Muscle of leg (tissue), 11 donors: Measurements from ENCODE around the gene DNAJC1. TPM values are rescaled to one million over a fixed set of nuclear protein-coding genes. Genes with fewer than 3 reads are reported as not detected.

Experiments used
- DNase-seq: peaks from one replicate; pipeline ENCODE4 v3.0.0; 2013
- H3K27ac ChIP-seq: one replicate; pipeline ENCODE4 v1.5.1; 2013; ENCODE audit warnings: mild to moderate bottlenecking, low read length, control low read depth
- H3K27me3 ChIP-seq: one replicate; pipeline ENCODE4 v1.6.1; 2013; ENCODE audit warnings: low read length; ENCODE audit not compliant: control insufficient read depth, insufficient read depth
- H3K36me3 ChIP-seq: one replicate; pipeline ENCODE4 v1.6.1; 2013; ENCODE audit warnings: low read length; ENCODE audit not compliant: control insufficient read depth, insufficient read depth
- H3K4me1 ChIP-seq: one replicate; pipeline ENCODE4 v1.6.1; 2013; ENCODE audit warnings: low read length; ENCODE audit not compliant: control insufficient read depth, insufficient read depth
- H3K4me3 ChIP-seq: one replicate; pipeline ENCODE4 v1.5.1; 2013; ENCODE audit warnings: low read length, control low read depth
- H3K9me3 ChIP-seq: replicated peaks from 2 replicates; pipeline ENCODE4 v1.6.1; 2013; ENCODE audit warnings: low read depth, low read length; ENCODE audit not compliant: control insufficient read depth
- WGBS: methylation state at CpG from one replicate; pipeline ENCODE4 v1.1.5; 2013; ENCODE audit warnings: missing lambda C conversion rate; ENCODE audit not compliant: insufficient coverage; 5-methylcytosine and 5-hydroxymethylcytosine counted together
- polyA plus RNA-seq, 8 donors: library from polyadenylated mRNA; unstranded; fragments of 120-200 nt; gene quantifications; one replicate each; pipeline versions ENCODE4 v1.2.1 to v1.2.3, GENCODE V29; 2013; ENCODE audit warnings: inconsistent platforms in 1 of 8, low replicate concordance in 1 of 8; ENCODE audit not compliant: insufficient read length in 8 of 8, insufficient read depth in 1 of 8
- total RNA-seq: library from RNA; stranded (reverse); fragments of 120-200 nt; gene quantifications from one replicate; pipeline ENCODE4 v1.2.4, GENCODE V29; 2013

DNAJC1 gene
- total and polyA plus RNA-seq, 9 donors, result 11.5 to 19.6 (median 12.8) TPM

DNA sequence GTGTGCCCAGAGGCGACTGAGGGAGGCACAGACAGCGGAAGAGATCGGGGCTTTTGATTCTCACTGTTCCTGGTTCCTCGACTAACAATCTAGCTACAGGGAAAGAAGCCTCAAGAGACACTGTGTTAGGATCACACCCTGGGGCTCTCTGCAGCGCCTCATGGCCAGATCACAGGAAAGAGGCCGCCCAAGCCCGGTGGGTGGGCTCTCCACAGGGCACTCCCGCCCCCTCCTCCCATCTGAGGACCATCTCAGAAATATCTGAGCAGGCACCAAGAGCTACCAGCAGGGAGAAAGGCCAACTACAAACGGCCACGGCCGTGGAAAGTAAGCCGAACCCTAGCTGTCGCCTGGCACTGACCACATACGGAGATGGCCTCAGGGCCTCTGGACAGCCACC, 245.3 kb downstream of the DNAJC1 start:
- Histone ChIP-seq H3K4me1 (peaks cover 14% of the 10 kb centered on the region), H3K27me3 (no peaks in the 10 kb centered on the region), H3K4me3 (no peak overlapping the region), H3K27ac (no peak overlapping the region), H3K36me3 (peaks cover 12% of the 10 kb centered on the region), H3K9me3 (no peaks in the 10 kb centered on the region)
- DNase-seq, result no peak
- 66% methylated on average over 12 of the region's 14 CpGs for WGBS

GRCh38 chr10:21757185-21757901, 246.2 kb downstream of the DNAJC1 start:
- H3K27ac ChIP-seq, result no peak overlapping the region
- no peak overlapping the region for H3K4me3 ChIP-seq
- H3K36me3 ChIP-seq, result peaks cover 12% of the 10 kb centered on the region
- H3K27me3 ChIP-seq, result no peaks in the 10 kb centered on the region
- peak; percentile 69 for DNase-seq
- WGBS, result 17% methylated on average over 5 of the region's 8 CpGs
- H3K9me3 ChIP-seq, result no peaks in the 10 kb centered on the region
- H3K4me1 ChIP-seq, result peaks cover 14% of the 10 kb centered on the region

DNA sequence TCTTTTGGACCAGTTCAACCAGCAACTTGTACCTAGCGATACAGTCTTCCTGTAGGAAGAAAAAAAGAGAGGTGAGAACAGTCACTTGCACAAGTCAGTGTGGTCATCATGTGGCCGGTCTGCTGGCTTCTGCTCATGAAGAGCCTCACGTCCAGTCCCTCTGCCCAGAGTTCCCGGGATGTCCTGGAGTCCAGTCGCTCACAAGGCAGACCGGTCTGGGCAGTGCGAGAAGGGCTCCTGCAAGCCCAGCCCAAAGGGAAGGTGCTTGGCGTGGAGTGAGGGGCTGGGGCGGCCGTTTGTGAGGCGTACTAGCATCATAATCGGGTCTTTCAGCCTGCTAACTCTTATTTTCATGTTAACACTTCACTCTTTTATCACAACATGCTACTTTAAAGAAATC, 246.8 kb downstream of the DNAJC1 start:
- H3K36me3 ChIP-seq, result peaks cover 12% of the 10 kb centered on the region
- H3K4me3 ChIP-seq, result no peak overlapping the region
- no peaks in the 10 kb centered on the region for H3K27me3 ChIP-seq
- 60% methylated on average over 4 of the region's 12 CpGs for WGBS
- DNase-seq, result no peak
- no peak overlapping the region for H3K27ac ChIP-seq
- H3K9me3 ChIP-seq, result no peaks in the 10 kb centered on the region
- H3K4me1 ChIP-seq, result peaks cover 14% of the 10 kb centered on the region

- peaks cover 12% of the 10 kb centered on the region for H3K36me3 ChIP-seq
- peaks cover 14% of the 10 kb centered on the region for H3K4me1 ChIP-seq
- no peak overlapping the region for H3K27ac ChIP-seq
- WGBS, result 96% methylated on average over 5 of the region's 10 CpGs
- no peak overlapping the region for H3K4me3 ChIP-seq
- DNase-seq, result no peak
- no peaks in the 10 kb centered on the region for H3K9me3 ChIP-seq
- H3K27me3 ChIP-seq, result no peaks in the 10 kb centered on the region
Observed at GRCh38 chr10:21754410-21755011, 249.0 kb downstream of the DNAJC1 start.

- DNase-seq, result no peak
- Histone ChIP-seq H3K4me1 (peaks cover 14% of the 10 kb centered on the region), H3K27me3 (no peaks in the 10 kb centered on the region), H3K4me3 (no peak overlapping the region), H3K36me3 (peaks cover 8% of the 10 kb centered on the region), H3K27ac (no peak overlapping the region), H3K9me3 (no peaks in the 10 kb centered on the region)
- 90% methylated on average over 12 of the region's 18 CpGs for WGBS
Observed at GRCh38 chr10:21753497-21754270, 249.8 kb downstream of the DNAJC1 start.

GRCh38 chr10:21751341-21752310, 251.9 kb downstream of the DNAJC1 start:
- H3K4me3 ChIP-seq, result no peak overlapping the region
- DNase-seq, result no peak
- no peaks in the 10 kb centered on the region for H3K4me1 ChIP-seq
- H3K27me3 ChIP-seq, result no peaks in the 10 kb centered on the region
- H3K36me3 ChIP-seq, result peaks cover 11% of the 10 kb centered on the region
- no peak overlapping the region for H3K27ac ChIP-seq
- WGBS, result 72% methylated on average over 11 of the region's 26 CpGs
- no peaks in the 10 kb centered on the region for H3K9me3 ChIP-seq

DNA sequence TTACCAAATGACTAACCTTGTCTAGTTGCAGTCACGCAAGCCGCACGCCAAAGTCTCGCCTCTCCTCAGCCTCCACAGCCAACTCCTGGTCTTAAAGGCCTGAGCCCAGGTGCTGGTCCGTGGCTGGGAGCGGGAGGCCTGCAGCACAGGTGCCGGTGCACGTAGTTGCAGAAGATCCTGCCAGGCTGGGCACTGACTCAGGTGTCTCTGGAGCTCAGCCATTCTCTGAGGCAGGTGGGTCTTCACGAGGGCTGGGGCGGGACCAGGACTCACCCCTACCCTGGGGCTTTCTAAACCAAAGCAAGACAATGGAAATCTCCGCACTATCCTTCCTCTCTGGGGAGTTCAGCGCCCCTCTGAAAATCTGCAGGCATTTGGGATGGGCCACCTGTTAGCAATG, 253.1 kb downstream of the DNAJC1 start:
- no peak overlapping the region for H3K27ac ChIP-seq
- peaks cover 17% of the 10 kb centered on the region for H3K36me3 ChIP-seq
- WGBS, result 69% methylated on average over 4 of the region's 12 CpGs
- H3K27me3 ChIP-seq, result no peaks in the 10 kb centered on the region
- no peak overlapping the region for H3K4me3 ChIP-seq
- no peaks in the 10 kb centered on the region for H3K9me3 ChIP-seq
- no peak for DNase-seq
- no peaks in the 10 kb centered on the region for H3K4me1 ChIP-seq

DNA sequence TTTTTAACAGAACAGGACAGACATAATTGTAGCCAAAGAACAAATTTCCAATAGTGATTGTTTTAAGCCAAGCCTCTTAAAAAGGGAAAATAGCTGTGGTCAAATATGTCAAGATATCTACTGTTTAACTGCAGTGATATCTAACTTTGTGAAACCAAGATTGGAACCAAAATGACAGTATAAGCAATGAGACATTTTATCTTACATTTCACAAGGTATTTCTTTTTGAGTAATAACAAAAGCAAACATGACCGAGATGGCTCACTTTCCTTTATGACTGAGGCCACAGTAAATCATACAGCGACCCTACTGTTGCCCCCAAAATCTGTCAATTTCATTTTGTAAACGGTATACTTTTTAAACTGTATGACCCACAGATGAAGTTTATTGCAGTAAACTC, 253.7 kb downstream of the DNAJC1 start:
- peaks cover 17% of the 10 kb centered on the region for H3K36me3 ChIP-seq
- H3K4me3 ChIP-seq, result no peak overlapping the region
- no peak overlapping the region for H3K27ac ChIP-seq
- H3K9me3 ChIP-seq, result no peaks in the 10 kb centered on the region
- DNase-seq, result no peak
- no CpG with 5 or more reads among the region's 3 CpGs for WGBS
- no peaks in the 10 kb centered on the region for H3K4me1 ChIP-seq
- no peaks in the 10 kb centered on the region for H3K27me3 ChIP-seq

- Histone ChIP-seq H3K36me3 (peaks cover 20% of the 10 kb centered on the region), H3K9me3 (no peaks in the 10 kb centered on the region), H3K27me3 (no peaks in the 10 kb centered on the region), H3K4me3 (no peak overlapping the region), H3K4me1 (no peaks in the 10 kb centered on the region), H3K27ac (no peak overlapping the region)
- no peak for DNase-seq
- no CpG with 5 or more reads among the region's 4 CpGs for whole genome bisulfite sequencing
Observed at GRCh38 chr10:21747809-21748208, 255.7 kb downstream of the DNAJC1 start.
